Measurements from ENCODE around the gene FAM20C.
"Not testable (repeated sequence)": the region's sequence is repeated elsewhere in the genome, so short reads cannot be mapped to it uniquely, and the experiment has no call there.

DNA sequence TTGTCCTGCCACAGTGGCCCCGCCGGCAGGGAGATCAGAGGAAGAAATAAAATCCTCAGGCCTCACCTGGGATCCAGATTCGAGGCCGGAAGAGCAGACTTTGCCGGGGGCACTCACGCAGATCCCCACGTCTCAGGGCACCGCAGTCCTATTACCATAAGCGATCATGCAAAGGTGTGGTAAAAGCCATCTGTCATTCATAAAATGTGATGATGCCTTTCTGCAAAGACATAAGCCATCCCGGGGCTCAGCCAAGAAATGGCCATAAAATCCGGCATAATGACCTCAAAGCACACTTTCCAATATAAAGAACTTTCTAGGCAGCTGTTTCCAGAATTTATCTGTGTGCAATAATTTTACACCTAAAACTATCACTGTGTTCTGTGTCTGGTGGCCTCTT is 9.9 kb upstream of the FAM20C start:
- TF ChIP-seq, protein P1, sequence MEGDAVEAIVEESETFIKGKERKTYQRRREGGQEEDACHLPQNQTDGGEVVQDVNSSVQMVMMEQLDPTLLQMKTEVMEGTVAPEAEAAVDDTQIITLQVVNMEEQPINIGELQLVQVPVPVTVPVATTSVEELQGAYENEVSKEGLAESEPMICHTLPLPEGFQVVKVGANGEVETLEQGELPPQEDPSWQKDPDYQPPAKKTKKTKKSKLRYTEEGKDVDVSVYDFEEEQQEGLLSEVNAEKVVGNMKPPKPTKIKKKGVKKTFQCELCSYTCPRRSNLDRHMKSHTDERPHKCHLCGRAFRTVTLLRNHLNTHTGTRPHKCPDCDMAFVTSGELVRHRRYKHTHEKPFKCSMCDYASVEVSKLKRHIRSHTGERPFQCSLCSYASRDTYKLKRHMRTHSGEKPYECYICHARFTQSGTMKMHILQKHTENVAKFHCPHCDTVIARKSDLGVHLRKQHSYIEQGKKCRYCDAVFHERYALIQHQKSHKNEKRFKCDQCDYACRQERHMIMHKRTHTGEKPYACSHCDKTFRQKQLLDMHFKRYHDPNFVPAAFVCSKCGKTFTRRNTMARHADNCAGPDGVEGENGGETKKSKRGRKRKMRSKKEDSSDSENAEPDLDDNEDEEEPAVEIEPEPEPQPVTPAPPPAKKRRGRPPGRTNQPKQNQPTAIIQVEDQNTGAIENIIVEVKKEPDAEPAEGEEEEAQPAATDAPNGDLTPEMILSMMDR (IDR thresholded peaks at IDR 0.05) = not testable (repeated sequence)
- not testable (repeated sequence) for TF ChIP-seq ZFX (IDR thresholded peaks at IDR 0.05; ENCODE audit: borderline replicate concordance)

All from 22Rv1 (cell line).